ENCODE measurements around the gene MAP2K5.

- TF ChIP-seq CTCF (IDR thresholded peaks at IDR 0.05) = no peak
- no peak for TF ChIP-seq POLR2A (IDR thresholded peaks at IDR 0.05)
These were observed 16.7 kb downstream of the MAP2K5 start for GRCh38 chr15:67559158-67559557.

Data from tibial nerve (tissue), 3 donors.